GM08714 (cell line): ENCODE measurements around the gene P3H2.

Experiments used
- H3K4me3 ChIP-seq: fragments of 200-500 bp; sonication (Bioruptor generic); 2 replicates; pipeline ENCODE4 v1.5.1; 2014; ENCODE audit warnings: mild to moderate bottlenecking, low read length, inconsistent platforms
- ZNF274 ChIP-seq: IDR thresholded peaks from 2 replicates; pipeline ENCODE4 v1.6.1; 2012; ENCODE audit warnings: mild to moderate bottlenecking, low read depth, low read length

P3H2 gene

DNA sequence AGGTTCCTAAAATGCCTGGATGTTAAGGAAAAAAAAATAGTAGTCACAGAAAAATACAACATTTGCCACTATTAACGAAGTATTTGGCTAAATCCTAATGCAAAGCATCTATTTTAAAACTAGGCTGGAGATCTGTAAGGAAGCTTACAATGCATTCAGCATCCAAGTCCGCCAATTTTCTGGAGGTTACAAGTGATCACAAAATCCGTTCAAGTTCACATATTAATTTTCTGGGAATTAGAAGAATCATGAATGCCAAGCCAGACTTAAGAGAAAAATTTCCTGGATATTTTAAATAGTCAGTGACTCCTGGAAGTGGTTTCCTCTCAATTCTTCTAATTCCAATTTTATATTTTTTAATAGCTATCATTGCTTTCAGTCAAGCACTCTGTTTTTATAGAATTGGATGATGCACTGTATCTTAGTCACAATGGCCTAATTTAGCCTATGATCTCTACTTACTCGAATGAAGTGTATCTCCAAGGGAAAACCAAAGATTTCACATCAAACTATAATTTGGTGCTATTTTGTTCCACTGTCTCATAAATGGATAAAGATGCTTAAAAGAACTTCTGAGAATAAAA is 60.4 kb downstream of the P3H2 start:
- H3K4me3 ChIP-seq: no peak overlapping the region
- TF ChIP-seq ZNF274: no peak

DNA sequence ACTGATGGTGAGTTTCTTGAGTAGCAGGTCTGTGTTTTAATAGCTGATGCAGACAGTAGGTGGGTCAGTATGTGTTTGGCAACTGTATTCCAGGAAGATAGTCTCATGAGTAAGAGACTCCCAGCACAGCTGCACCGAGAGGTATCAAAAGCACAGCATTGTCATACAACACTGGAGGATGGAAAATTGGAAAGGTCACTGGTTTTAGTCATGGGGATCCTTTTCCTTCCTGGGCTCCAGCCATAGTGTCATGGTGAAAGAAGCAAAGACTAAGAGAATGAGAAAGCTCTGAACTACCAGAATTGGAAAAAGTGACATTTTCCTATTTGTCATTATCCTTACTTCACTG is 61.5 kb downstream of the P3H2 start:
- TF ChIP-seq ZNF274: no peak
- no peak overlapping the region for H3K4me3 ChIP-seq

DNA sequence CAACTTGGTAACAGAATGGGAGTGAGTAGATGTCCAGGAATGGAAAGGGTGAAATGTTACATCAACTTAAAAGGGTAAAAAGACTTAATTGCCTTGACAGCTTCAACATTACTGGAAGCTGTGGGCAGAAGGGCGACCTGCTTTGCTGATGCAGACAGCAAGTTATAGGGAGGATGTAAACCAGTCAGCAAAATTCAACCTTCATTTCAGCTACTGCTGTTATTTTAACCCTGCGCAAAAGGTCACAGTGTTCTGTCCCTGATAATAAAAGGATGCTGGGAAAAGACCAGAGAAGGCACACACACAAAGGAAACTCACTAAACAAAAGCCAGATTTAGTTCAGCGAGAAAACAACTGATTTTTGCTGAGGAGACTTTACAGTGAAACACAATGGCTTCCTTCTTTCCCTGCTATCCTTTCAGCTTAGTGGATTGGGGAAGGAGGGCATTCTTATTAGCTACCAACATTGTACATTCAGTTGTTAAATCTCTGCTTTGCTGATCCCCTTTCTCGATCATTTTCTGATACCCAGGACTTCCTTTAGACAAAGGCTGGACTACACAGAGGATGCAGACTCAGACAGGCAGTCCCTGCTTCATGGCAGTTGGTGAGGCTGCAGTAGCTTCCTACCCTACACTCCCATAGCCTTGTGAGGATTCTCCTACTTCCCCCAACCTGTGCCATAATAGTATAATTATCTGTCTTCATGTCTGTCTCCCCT is 62.0 kb downstream of the P3H2 start:
- TF ChIP-seq ZNF274: no peak

DNA sequence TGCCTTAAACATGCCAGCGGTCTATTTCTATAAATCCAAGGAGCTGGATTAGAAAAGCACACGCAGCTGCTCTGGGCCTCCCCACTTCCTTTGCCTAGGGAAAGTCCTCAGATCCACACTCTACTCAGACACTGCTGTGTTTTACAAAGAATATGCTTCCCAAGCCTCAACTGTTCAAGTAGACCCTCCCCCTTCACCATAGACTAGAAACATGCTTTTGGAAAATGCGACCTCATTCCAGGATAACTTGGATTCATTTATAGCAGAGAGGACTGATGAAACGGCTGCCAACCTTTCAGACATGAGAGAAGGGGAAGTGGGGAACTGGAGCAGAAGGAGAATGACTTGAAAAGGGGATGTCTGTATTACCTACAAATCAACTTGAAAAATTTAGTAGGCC is 64.0 kb downstream of the P3H2 start:
- TF ChIP-seq ZNF274: no peak
- no peak overlapping the region for H3K4me3 ChIP-seq

More for the DNA sequence above, 62.0 kb downstream of the P3H2 start:
- no peak overlapping the region for H3K4me3 ChIP-seq

DNA sequence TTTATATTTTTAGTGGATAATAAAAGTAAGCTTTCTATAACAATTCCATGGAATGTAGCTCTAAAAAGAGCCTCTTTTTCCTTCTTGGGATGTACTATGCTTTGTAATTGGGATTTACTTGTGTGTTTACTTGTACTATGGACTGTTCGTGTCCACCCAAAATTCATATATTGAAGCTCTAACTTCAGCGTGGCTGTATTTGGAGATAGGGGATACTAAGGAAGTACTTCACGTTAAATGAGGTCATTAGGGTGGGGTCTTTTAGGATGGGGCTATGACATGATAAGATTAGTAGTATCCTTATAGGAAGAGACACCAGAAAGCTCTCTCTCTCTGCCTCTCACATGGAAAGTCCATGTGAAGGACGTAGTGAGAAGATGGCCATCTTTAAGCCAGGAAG is 64.9 kb downstream of the P3H2 start:
- no peak for TF ChIP-seq ZNF274
- H3K4me3 ChIP-seq: no peak overlapping the region

DNA sequence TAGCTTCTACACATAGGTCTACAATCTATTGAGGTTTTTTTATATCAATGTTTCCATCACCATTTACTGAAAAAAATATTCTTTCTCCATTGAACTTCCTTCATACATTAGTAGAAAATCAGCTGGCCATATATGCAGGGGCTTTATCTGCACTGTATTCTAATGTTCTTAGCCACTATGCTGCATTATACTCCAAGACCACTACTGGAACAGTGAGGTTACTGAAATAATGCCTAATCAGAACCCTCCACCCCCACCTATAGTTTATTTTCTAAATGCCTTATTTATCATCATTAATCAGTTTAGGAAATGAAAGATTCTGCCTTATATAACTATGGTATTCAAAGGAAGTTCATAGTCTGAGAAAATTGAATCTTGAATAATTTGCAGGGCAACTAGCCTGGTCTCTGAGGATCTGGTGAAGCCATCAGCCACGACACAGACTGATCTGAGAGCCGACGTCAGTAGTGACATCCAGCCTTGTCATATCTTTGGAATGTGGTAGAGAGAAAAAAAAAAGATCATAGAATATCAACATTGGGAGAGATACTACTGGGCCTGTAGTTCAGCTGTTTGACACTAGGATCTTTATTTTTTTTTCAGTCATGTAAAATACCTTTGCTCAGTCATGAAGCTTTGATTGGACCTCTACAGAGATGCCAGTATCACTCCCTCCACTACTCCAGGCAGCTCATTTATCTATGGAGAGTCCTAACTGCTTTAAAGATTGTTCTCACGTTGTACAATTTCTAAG is 66.6 kb downstream of the P3H2 start:
- no peak overlapping the region for H3K4me3 ChIP-seq

DNA sequence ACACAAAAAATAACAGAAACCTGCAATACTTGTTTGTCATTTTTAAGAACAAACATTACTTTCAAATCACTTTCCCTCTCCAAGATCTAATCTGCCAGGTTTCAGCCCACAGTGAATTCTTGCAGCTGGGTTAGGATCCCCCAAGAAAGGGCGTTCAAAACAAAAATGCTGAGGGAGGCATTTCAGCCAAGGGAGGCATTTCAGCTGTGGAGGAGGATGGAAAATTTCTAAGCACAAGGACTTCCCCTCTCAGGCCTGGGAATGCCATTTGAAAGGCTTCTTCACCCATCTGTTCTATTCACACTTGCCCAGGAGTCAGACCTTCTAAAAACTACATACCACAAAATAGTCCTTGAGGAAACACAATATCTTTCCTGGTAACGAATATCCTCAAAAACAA is 69.1 kb downstream of the P3H2 start:
- H3K4me3 ChIP-seq: no peak overlapping the region

More for the DNA sequence above, 66.6 kb downstream of the P3H2 start:
- TF ChIP-seq ZNF274: no peak

DNA sequence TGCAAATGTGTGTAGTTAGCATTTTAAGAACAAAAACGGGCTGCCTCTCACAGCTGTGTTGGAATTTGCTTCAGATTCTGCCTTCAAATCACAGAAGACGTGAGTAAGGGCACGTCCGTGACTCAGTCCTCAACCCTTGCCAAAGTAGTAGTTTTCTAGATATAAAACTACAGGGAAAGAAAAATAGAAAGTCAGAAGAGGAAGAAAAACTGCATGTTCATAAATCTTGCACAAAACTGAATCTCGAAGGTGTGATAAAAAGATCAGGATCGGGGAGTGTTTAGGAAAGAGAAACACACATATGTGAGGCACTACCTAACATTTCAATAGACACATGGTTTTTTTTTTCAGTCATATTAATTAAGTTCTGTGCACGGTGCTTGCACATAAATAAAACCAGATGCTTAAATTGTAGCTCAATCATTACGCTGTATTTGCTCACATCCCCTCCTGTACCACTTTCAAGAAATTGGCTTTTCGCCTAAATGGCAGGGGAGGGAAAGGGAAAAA is 71.7 kb downstream of the P3H2 start:
- no peak for TF ChIP-seq ZNF274
- H3K4me3 ChIP-seq: no peak overlapping the region

More for the DNA sequence above, 69.1 kb downstream of the P3H2 start:
- no peak for TF ChIP-seq ZNF274

DNA sequence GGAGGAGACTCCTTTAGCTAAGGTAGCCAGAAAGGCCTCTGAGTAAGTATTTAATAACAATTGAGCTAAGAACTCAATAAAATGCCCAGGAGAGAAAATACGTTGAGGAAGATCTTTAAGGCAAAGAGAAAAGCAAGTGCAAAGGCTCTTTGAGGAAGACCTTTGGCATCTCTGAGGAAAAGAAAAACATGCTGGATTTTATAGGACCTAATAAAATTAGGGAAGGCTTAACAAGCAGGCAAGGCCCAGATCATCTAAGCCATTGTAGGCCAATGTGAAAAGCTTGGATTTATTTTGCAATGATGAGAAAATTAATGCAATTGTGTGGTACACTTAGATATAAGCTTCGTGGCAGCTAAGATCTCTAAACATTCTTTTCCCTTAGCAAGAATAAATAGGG is 75.7 kb downstream of the P3H2 start:
- no peak for TF ChIP-seq ZNF274
- H3K4me3 ChIP-seq: no peak overlapping the region

DNA sequence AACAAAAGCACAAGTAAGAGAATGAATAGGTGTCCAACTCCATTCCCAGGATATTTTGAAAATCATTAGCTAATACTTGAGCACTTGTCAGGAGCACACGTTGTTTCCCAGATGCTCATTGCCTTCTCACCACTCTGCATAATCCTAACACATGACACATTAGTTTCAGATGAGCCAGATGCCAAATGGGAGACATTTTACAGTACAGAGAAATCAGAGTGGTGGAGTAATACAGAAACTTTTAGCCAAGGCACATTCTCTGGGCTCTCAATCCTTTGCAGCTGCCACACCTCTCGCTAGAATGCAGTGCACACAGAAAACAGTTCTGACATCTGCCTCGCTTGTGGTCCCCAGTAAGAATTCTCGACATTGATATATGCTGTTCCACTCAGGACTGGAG is 76.6 kb downstream of the P3H2 start:
- H3K4me3 ChIP-seq: no peak overlapping the region
- no peak for TF ChIP-seq ZNF274

DNA sequence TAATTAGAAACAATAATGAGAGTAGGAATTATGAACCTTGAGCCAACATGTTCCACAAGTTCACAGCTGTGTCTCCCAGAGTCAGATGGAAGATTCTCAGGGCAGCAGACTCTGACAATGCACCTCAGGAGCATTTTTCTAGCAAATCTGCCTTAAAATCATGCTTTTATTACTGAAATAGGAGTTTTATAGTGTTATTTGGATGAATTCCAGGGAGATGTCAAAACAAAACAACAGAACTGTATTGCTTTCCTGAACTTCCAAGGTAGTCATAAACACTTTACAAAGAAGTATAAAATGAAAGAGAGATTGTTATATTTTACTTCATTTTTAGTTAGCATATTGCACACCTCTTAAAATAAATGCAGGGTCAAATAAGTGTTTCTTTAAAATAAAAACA is 77.0 kb downstream of the P3H2 start:
- no peak for TF ChIP-seq ZNF274
- no peak overlapping the region for H3K4me3 ChIP-seq

DNA sequence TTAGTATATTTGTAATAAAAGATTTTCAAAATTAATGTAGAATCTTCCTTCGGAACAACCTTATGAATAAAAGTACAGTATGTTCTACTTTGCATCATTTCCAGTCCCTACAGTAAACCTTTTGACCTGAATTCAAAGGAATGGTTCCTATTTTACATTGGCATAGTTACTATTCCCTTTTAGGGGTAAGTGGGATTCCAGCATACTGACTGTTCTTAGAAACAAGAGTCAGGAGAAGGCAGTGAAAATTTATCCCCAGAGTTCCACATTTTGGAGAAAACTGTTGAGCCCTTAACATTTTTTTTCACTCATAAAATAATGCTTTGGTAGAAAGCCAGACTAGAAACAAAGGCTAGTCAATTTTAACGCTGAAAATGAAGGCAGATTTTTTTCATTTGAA is 78.1 kb downstream of the P3H2 start:
- no peak for TF ChIP-seq ZNF274
- H3K4me3 ChIP-seq: no peak overlapping the region

DNA sequence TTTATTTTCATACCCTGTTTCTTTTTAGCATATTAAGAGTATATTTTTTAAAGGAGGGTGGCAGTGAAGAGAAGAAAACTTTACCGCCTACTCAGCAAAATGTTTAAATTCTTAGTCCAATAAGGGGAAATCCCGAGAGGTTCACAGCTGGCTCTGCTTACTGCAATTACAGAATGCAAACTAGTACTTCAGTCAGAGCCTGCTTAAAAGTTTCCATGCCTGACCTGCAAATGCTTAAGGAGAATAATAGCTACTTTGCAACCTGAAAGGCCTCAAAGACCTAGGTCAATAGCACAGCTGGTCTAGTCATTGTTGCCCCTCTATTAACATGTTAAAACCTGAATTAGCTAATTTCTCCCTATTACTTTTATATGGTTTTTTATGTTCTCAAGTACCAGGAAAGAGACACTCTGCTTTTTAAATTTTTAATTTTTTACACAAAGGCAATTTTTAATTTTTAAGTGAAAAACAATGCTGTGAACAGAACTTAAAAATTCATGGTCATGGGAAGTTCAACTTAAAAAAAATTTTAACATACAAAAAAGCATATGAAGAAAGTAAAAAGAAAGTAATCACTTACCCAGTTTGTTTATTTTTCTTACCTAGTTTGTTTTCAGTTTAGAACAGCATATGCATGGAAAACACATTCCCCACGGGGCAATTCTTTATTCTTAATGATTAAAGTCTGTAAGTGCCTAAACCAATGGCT is 79.2 kb downstream of the P3H2 start:
- H3K4me3 ChIP-seq: no peak overlapping the region
- no peak for TF ChIP-seq ZNF274

DNA sequence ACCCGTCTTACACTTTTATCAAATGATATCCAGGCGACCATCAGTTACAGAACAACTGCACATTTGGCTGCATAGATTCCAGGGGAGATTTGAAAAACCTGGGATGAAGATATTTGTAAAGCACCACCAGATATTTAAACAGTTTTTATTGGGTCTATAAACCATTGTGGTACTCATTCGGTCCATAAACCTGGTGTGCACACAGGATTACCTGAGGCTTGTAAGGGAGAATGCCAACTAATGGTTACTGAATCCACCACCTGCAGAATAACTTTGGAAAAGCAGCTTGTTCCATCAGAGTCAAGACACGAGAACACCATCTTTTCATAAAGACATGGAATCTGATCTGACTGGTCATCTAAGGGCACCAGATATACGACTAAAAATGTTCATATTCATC is 80.6 kb downstream of the P3H2 start:
- TF ChIP-seq ZNF274: no peak

More for the DNA sequence above, 80.6 kb downstream of the P3H2 start:
- no peak overlapping the region for H3K4me3 ChIP-seq
